IMR-90 (cell line): ENCODE data around the gene ACOX2.

Source experiments
- RFX5 ChIP-seq: IDR thresholded peaks from 2 replicates; pipeline ENCODE4 v1.8.0; 2012; ENCODE audit warnings: low read depth, mild to moderate bottlenecking, low read length, moderate library complexity
- TF ChIP-seq, protein P1 (sequence below): conservative IDR thresholded peaks from 2 replicates; pipeline ENCODE4 v1.5.1; 2012; ENCODE audit warnings: mild to moderate bottlenecking, low read depth, low read length, improper control_type of control experiment
- TF ChIP-seq, protein P2 (sequence below): fragments of 150-350 bp; IDR thresholded peaks from 2 replicates; pipeline ENCODE4 v1.6.1; 2017; ENCODE audit warnings: mild to moderate bottlenecking, antibody characterized with exemption, low read length, low read depth

DNA sequence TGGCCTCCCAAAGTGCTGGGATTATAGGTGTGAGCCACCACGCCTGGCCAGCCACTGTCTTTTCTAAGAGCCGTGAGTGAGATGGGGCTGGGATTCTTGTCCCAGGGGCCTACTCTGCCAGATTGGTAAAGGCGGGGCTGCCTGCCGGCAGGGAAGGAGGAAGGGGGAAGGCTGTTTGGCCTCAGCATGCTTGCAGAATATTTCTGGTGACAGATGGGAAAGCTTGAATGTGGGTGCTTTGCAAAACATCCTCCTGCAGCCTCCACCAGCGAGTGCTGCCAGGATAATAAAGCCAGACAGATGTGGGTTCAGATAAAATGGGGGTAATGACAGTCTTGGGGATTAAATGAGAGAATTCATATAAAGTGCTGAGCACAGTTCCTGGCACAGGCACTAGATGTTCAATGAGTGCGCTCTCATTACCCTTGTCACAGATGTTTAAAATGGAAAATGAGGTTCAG lies 19.8 kb upstream of the ACOX2 start:
- TF ChIP-seq, protein P1, sequence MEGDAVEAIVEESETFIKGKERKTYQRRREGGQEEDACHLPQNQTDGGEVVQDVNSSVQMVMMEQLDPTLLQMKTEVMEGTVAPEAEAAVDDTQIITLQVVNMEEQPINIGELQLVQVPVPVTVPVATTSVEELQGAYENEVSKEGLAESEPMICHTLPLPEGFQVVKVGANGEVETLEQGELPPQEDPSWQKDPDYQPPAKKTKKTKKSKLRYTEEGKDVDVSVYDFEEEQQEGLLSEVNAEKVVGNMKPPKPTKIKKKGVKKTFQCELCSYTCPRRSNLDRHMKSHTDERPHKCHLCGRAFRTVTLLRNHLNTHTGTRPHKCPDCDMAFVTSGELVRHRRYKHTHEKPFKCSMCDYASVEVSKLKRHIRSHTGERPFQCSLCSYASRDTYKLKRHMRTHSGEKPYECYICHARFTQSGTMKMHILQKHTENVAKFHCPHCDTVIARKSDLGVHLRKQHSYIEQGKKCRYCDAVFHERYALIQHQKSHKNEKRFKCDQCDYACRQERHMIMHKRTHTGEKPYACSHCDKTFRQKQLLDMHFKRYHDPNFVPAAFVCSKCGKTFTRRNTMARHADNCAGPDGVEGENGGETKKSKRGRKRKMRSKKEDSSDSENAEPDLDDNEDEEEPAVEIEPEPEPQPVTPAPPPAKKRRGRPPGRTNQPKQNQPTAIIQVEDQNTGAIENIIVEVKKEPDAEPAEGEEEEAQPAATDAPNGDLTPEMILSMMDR, result no peak
- TF ChIP-seq, protein P2, sequence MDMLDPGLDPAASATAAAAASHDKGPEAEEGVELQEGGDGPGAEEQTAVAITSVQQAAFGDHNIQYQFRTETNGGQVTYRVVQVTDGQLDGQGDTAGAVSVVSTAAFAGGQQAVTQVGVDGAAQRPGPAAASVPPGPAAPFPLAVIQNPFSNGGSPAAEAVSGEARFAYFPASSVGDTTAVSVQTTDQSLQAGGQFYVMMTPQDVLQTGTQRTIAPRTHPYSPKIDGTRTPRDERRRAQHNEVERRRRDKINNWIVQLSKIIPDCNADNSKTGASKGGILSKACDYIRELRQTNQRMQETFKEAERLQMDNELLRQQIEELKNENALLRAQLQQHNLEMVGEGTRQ, result no peak
- TF ChIP-seq RFX5, result no peak
